GM23338 (cell line): ENCODE data around the gene THOC2. TPM values are rescaled to one million over a fixed set of nuclear protein-coding genes. Genes with fewer than 3 reads are reported as not detected.

Experiments used
- polyA plus RNA-seq: library from polyadenylated mRNA; unstranded; fragments of >200 nt; fragmentation: Nextera tagmentation; extraction: Ambion mirVana; gene quantifications from 2 replicates; pipeline ENCODE4 v1.2.1, GENCODE V29; 2016
- small RNA-seq: library from RNA; depleted of rRNA; stranded (forward); fragments of <200 nt; gene quantifications from one replicate; pipeline ENCODE3, GENCODE V24; 2014; ENCODE audit warnings: low replicate concordance
- total RNA-seq: library from RNA; depleted of rRNA; stranded (reverse); fragments of >200 nt; shearing (Covaris generic); gene quantifications from 2 replicates; pipeline ENCODE4 v1.2.3, GENCODE V29; 2014; rRNA removed
- TF ChIP-seq, protein P1 (sequence below): fragments of 250-450 bp; sonication (Bioruptor Pico); IDR thresholded peaks from 2 replicates; pipeline ENCODE4 v1.5.0; 2020; ENCODE audit warnings: mild to moderate bottlenecking, moderate library complexity
- TF ChIP-seq, protein P2 (sequence below): IDR thresholded peaks from one replicate; pipeline ENCODE4 v1.6.1; 2018; ENCODE audit warnings: antibody characterized with exemption; ENCODE audit not compliant: unreplicated experiment

THOC2 gene
- total and polyA plus RNA-seq, 2 experiments from 2014 or later = 86.6 to 138 TPM

DNA sequence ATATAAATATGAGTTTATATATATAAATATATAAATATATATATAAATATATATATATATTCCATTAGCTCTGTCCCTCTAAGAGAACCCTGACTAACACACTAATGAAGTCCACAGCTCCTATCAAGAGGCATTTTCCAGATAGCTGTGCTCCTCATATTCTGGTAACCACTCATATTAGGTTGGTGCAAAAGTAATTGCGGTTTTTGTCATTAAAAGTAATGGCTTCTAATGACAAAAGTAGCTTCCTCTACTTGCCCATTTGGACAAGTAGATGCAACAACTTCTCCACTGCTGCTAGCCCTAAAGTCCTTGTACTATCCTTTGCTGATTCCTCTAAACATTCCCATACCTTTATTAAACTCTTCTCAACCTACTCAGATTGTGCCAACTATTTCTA, 182.0 kb downstream of the THOC2 start (continued):
- TF ChIP-seq, protein P1, sequence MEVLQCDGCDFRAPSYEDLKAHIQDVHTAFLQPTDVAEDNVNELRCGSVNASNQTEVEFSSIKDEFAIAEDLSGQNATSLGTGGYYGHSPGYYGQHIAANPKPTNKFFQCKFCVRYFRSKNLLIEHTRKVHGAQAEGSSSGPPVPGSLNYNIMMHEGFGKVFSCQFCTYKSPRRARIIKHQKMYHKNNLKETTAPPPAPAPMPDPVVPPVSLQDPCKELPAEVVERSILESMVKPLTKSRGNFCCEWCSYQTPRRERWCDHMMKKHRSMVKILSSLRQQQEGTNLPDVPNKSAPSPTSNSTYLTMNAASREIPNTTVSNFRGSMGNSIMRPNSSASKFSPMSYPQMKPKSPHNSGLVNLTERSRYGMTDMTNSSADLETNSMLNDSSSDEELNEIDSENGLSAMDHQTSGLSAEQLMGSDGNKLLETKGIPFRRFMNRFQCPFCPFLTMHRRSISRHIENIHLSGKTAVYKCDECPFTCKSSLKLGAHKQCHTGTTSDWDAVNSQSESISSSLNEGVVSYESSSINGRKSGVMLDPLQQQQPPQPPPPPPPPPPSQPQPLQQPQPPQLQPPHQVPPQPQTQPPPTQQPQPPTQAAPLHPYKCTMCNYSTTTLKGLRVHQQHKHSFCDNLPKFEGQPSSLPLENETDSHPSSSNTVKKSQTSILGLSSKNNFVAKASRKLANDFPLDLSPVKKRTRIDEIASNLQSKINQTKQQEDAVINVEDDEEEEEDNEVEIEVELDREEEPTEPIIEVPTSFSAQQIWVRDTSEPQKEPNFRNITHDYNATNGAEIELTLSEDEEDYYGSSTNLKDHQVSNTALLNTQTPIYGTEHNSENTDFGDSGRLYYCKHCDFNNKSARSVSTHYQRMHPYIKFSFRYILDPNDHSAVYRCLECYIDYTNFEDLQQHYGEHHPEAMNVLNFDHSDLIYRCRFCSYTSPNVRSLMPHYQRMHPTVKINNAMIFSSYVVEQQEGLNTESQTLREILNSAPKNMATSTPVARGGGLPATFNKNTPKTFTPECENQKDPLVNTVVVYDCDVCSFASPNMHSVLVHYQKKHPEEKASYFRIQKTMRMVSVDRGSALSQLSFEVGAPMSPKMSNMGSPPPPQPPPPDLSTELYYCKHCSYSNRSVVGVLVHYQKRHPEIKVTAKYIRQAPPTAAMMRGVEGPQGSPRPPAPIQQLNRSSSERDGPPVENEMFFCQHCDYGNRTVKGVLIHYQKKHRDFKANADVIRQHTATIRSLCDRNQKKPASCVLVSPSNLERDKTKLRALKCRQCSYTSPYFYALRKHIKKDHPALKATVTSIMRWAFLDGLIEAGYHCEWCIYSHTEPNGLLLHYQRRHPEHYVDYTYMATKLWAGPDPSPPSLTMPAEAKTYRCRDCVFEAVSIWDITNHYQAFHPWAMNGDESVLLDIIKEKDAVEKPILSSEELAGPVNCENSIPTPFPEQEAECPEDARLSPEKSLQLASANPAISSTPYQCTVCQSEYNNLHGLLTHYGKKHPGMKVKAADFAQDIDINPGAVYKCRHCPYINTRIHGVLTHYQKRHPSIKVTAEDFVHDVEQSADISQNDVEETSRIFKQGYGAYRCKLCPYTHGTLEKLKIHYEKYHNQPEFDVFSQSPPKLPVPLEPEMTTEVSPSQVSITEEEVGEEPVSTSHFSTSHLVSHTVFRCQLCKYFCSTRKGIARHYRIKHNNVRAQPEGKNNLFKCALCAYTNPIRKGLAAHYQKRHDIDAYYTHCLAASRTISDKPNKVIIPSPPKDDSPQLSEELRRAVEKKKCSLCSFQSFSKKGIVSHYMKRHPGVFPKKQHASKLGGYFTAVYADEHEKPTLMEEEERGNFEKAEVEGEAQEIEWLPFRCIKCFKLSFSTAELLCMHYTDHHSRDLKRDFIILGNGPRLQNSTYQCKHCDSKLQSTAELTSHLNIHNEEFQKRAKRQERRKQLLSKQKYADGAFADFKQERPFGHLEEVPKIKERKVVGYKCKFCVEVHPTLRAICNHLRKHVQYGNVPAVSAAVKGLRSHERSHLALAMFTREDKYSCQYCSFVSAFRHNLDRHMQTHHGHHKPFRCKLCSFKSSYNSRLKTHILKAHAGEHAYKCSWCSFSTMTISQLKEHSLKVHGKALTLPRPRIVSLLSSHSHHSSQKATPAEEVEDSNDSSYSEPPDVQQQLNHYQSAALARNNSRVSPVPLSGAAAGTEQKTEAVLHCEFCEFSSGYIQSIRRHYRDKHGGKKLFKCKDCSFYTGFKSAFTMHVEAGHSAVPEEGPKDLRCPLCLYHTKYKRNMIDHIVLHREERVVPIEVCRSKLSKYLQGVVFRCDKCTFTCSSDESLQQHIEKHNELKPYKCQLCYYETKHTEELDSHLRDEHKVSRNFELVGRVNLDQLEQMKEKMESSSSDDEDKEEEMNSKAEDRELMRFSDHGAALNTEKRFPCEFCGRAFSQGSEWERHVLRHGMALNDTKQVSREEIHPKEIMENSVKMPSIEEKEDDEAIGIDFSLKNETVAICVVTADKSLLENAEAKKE (CRISPR knock-in tag) = no peak
- TF ChIP-seq, protein P2, sequence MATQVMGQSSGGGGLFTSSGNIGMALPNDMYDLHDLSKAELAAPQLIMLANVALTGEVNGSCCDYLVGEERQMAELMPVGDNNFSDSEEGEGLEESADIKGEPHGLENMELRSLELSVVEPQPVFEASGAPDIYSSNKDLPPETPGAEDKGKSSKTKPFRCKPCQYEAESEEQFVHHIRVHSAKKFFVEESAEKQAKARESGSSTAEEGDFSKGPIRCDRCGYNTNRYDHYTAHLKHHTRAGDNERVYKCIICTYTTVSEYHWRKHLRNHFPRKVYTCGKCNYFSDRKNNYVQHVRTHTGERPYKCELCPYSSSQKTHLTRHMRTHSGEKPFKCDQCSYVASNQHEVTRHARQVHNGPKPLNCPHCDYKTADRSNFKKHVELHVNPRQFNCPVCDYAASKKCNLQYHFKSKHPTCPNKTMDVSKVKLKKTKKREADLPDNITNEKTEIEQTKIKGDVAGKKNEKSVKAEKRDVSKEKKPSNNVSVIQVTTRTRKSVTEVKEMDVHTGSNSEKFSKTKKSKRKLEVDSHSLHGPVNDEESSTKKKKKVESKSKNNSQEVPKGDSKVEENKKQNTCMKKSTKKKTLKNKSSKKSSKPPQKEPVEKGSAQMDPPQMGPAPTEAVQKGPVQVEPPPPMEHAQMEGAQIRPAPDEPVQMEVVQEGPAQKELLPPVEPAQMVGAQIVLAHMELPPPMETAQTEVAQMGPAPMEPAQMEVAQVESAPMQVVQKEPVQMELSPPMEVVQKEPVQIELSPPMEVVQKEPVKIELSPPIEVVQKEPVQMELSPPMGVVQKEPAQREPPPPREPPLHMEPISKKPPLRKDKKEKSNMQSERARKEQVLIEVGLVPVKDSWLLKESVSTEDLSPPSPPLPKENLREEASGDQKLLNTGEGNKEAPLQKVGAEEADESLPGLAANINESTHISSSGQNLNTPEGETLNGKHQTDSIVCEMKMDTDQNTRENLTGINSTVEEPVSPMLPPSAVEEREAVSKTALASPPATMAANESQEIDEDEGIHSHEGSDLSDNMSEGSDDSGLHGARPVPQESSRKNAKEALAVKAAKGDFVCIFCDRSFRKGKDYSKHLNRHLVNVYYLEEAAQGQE = no peak

Small RNA genes lying within 50 kb of the gene (small RNA-seq; reads per million reads assigned to genes)
- not detected for gene AL030996.1
- not detected for gene RNU7-69P

Other genes with a start within 250 kb of the THOC2 start
- 25.5 and 34.7 TPM in 2 replicates for gene XIAP, start 127.0 kb upstream of the THOC2 start, total RNA-seq
- gene XIAP, start 127.0 kb upstream of the THOC2 start, polyA plus RNA-seq = 12.8 and 15.6 TPM in 2 replicates
- 92.8 and 94.0 TPM in 2 replicates for gene STAG2, start 228.7 kb upstream of the THOC2 start, total RNA-seq
- gene STAG2, start 228.7 kb upstream of the THOC2 start, polyA plus RNA-seq = 68.8 and 80.0 TPM in 2 replicates